Measurements from ENCODE around the gene TRNT1.

The TRNT1 gene

DNA sequence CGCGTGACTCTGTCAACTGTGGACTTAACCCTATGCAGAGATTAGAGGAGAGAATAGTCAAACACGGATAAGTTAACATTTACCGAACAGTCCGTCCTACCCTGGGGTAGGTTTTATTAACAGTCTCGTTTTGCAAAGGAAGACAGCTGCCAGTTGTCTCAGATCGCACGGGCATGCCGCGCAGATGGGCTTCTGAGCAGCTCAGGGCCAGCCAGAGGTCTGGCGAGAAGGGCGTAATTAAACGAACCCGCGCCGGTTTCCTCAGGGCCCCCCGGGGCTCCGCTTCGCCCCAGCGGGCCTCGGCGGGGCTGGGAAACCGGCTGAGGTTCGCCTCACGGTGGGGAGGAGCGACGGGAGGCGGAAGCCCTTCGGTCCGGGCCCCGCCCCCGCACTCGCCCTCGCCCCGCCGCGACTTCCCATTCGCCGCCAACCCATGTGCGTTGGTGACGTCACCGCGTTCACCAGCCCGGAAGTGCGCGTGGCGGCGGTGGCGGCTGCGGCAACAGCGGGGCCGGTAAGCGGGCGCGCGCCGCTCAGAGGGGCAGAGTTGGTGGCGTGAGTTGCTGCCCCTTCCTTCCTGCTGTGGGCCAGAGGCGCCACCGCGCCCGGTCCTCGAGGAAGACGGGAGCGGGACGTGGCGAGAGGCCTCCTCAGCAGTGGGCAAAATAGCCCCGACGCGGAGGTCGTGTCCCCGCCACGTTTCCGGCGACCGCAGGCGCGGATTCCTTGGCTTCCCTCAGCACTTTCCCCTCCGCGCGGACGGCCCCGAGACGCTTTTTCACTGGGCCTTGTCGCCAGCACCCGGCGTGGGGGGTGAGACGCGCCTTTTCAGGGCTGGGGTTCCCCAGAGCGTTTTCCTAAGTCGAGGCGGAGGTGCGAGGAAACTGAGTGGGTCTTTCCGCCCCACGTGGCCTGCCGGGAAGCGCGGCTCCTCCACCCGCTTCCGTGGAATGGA is at the start of gene TRNT1:
Gene TRNT1 (plus strand): TSS at position 464 of the 955 bp plus-strand sequence. CDS start 2,101 bp downstream, outside the sequence.
- H3K9me3 ChIP-seq (ENCODE audit: insufficient read depth, low read length, severe bottlenecking) = no peaks in the 10 kb centered on the region
- ATAC-seq (ENCODE audit: insufficient read depth, low read depth) (peak; percentile 94), DNase-seq (peak; percentile 93)
- H3K79me2 ChIP-seq (ENCODE audit: insufficient read depth, low read length) = peaks cover 53% of the 10 kb centered on the region
- H3K27me3 ChIP-seq (ENCODE audit: insufficient read depth, low read length, poor library complexity) = no peaks in the 10 kb centered on the region
- peak within 1 kb of the TSS; percentile 79 for H3K4me2 ChIP-seq (ENCODE audit: insufficient read depth, low read length)
- peaks cover 29% of the 10 kb centered on the region for H3K36me3 ChIP-seq (ENCODE audit: insufficient read depth, low read length)
- peaks cover 38% of the 10 kb centered on the region for H3K4me1 ChIP-seq (ENCODE audit: insufficient read depth, low read length)
- TF ChIP-seq CTCF (IDR thresholded peaks at IDR 0.05; ENCODE audit: borderline replicate concordance, extremely low read depth, low read length, poor library complexity, severe bottlenecking) = no peak
- no peak for TF ChIP-seq EZH2 (IDR thresholded peaks at IDR 0.05; ENCODE audit: borderline replicate concordance, low read depth, low read length, severe bottlenecking)
- peaks cover 3% of the 10 kb centered on the region for H4K20me1 ChIP-seq (ENCODE audit: insufficient read depth, low read length)
- H3K4me3 ChIP-seq (ENCODE audit: low read depth in 1 of 2, low read length in 2 of 2) = peak within 1 kb of the TSS; percentile 60 to 69
- peak within 1 kb of the TSS; percentile 92 for H3K9ac ChIP-seq (ENCODE audit: low read depth, low read length)
- peak within 1 kb of the TSS; percentile 99 for H2AFZ ChIP-seq (ENCODE audit: low read depth, low read length)
- H3K27ac ChIP-seq (ENCODE audit: low read length) = peak within 1 kb of the TSS; percentile 94

GRCh38 chr3:3080309-3080708 is 46.4 kb upstream of the TRNT1 start:
- TF ChIP-seq EZH2 (IDR thresholded peaks at IDR 0.05; ENCODE audit: borderline replicate concordance, low read depth, low read length, severe bottlenecking) = no peak
- TF ChIP-seq CTCF (IDR thresholded peaks at IDR 0.05; ENCODE audit: borderline replicate concordance, extremely low read depth, low read length, poor library complexity, severe bottlenecking) = no peak
- DNase-seq = no peak

GRCh38 chr3:3081381-3082233 is 45.1 kb upstream of the TRNT1 start:
- TF ChIP-seq EZH2 (IDR thresholded peaks at IDR 0.05; ENCODE audit: borderline replicate concordance, low read depth, low read length, severe bottlenecking) (no peak), CTCF (IDR thresholded peaks at IDR 0.05; ENCODE audit: borderline replicate concordance, extremely low read depth, low read length, poor library complexity, severe bottlenecking) (no peak)
- Histone ChIP-seq H3K9me3 (ENCODE audit: insufficient read depth, low read length, severe bottlenecking) (no peaks in the 10 kb centered on the region), H3K27ac (ENCODE audit: low read length) (no peak overlapping the region), H3K4me2 (ENCODE audit: insufficient read depth, low read length) (no peak overlapping the region), H3K36me3 (ENCODE audit: insufficient read depth, low read length) (no peaks in the 10 kb centered on the region), H4K20me1 (ENCODE audit: insufficient read depth, low read length) (no peaks in the 10 kb centered on the region), H3K4me1 (ENCODE audit: insufficient read depth, low read length) (no peaks in the 10 kb centered on the region), H2AFZ (ENCODE audit: low read depth, low read length) (no peak overlapping the region), H3K79me2 (ENCODE audit: insufficient read depth, low read length) (no peaks in the 10 kb centered on the region), H3K4me3 (ENCODE audit: low read depth in 1 of 2, low read length in 2 of 2) (no peak overlapping the region), H3K9ac (ENCODE audit: low read depth, low read length) (no peak overlapping the region), H3K27me3 (ENCODE audit: insufficient read depth, low read length, poor library complexity) (no peaks in the 10 kb centered on the region)
- DNase-seq (no peak), ATAC-seq (ENCODE audit: insufficient read depth, low read depth) (no peak)

More at GRCh38 chr3:3080309-3080708, 46.4 kb upstream of the TRNT1 start:
- Histone ChIP-seq H3K27me3 (ENCODE audit: insufficient read depth, low read length, poor library complexity) (no peaks in the 10 kb centered on the region), H3K9ac (ENCODE audit: low read depth, low read length) (no peak overlapping the region), H3K4me1 (ENCODE audit: insufficient read depth, low read length) (no peaks in the 10 kb centered on the region), H3K4me3 (ENCODE audit: low read depth in 1 of 2, low read length in 2 of 2) (no peak overlapping the region), H2AFZ (ENCODE audit: low read depth, low read length) (no peak overlapping the region), H3K79me2 (ENCODE audit: insufficient read depth, low read length) (no peaks in the 10 kb centered on the region), H4K20me1 (ENCODE audit: insufficient read depth, low read length) (no peaks in the 10 kb centered on the region), H3K9me3 (ENCODE audit: insufficient read depth, low read length, severe bottlenecking) (no peaks in the 10 kb centered on the region), H3K27ac (ENCODE audit: low read length) (no peak overlapping the region), H3K4me2 (ENCODE audit: insufficient read depth, low read length) (no peak overlapping the region), H3K36me3 (ENCODE audit: insufficient read depth, low read length) (no peaks in the 10 kb centered on the region)
- ATAC-seq (ENCODE audit: insufficient read depth, low read depth) = no peak
